ENCODE measurements around the gene DPY30. TPM values are rescaled to one million over a fixed set of nuclear protein-coding genes. Genes with fewer than 3 reads are reported as not detected.
A peak's percentile ranks its signal among the peaks of the same experiment; 100 is the strongest.

DPY30 gene
- total RNA-seq (59.2 TPM), polyA plus RNA-seq (ENCODE audit: insufficient read depth, low read depth, low replicate concordance) (128 TPM)
- long read RNA-seq, donor 1, transcript DPY30-202 (5 exons, 708 nt) = major isoform, 45 of 51 reads
- long read RNA-seq, donor 1, partial matches to known transcripts = 0 of 51 reads
- long read RNA-seq, donor 1, other reads (novel, unspliced or antisense) = 0 of 51 reads
- long read RNA-seq, donor 2, transcript DPY30-202 (5 exons, 708 nt) = major isoform, 100 of 123 reads
- long read RNA-seq, donor 2, partial matches to known transcripts = 17 of 123 reads
- long read RNA-seq, donor 2, other reads (novel, unspliced or antisense) = 0 of 123 reads
- long read RNA-seq, donor 3, transcript DPY30-202 (5 exons, 708 nt) = major isoform, 104 of 143 reads
- long read RNA-seq, donor 3, transcript DPY30-201 (5 exons, 631 nt) = minor isoform, 6 of 143 reads
- long read RNA-seq, donor 3, partial matches to known transcripts = 30 of 143 reads
- long read RNA-seq, donor 3, other reads (novel, unspliced or antisense) = 0 of 143 reads
- long read RNA-seq, donor 4, transcript DPY30-202 (5 exons, 708 nt) = major isoform, 66 of 79 reads
- long read RNA-seq, donor 4, partial matches to known transcripts = 10 of 79 reads
- long read RNA-seq, donor 4, other reads (novel, unspliced or antisense) = 0 of 79 reads
- long read RNA-seq, donor 5, transcript DPY30-202 (5 exons, 708 nt) = major isoform, 5 of 7 reads
- long read RNA-seq, donor 5, partial matches to known transcripts = 0 of 7 reads
- long read RNA-seq, donor 5, other reads (novel, unspliced or antisense) = 0 of 7 reads
- long read RNA-seq, donor 6, transcript DPY30-202 (5 exons, 708 nt) = major isoform, 205 of 282 reads
- long read RNA-seq, donor 6, transcript DPY30-203 (6 exons, 523 nt) = minor isoform, 7 of 282 reads
- long read RNA-seq, donor 6, partial matches to known transcripts = 60 of 282 reads
- long read RNA-seq, donor 6, other reads (novel, unspliced or antisense) = 7 of 282 reads
- long read RNA-seq, donor 7, transcript DPY30-202 (5 exons, 708 nt) = major isoform, 11 of 23 reads
- long read RNA-seq, donor 7, partial matches to known transcripts = 5 of 23 reads
- long read RNA-seq, donor 7, other reads (novel, unspliced or antisense) = 6 of 23 reads
- long read RNA-seq, donor 8, transcript DPY30-201 (5 exons, 631 nt) = minor isoform, 5 of 80 reads
- long read RNA-seq, donor 8, transcript DPY30-202 (5 exons, 708 nt) = major isoform, 60 of 80 reads
- long read RNA-seq, donor 8, transcript DPY30-203 (6 exons, 523 nt) = minor isoform, 6 of 80 reads
- long read RNA-seq, donor 8, partial matches to known transcripts = 8 of 80 reads
- long read RNA-seq, donor 8, other reads (novel, unspliced or antisense) = 0 of 80 reads
- long read RNA-seq, donor 9, transcript DPY30-202 (5 exons, 708 nt) = major isoform, 51 of 54 reads
- long read RNA-seq, donor 9, partial matches to known transcripts = 0 of 54 reads
- long read RNA-seq, donor 9, other reads (novel, unspliced or antisense) = 0 of 54 reads
- long read RNA-seq, donor 10, transcript DPY30-202 (5 exons, 708 nt) = major isoform, 66 of 86 reads
- long read RNA-seq, donor 10, partial matches to known transcripts = 18 of 86 reads
- long read RNA-seq, donor 10, other reads (novel, unspliced or antisense) = 0 of 86 reads

DNA sequence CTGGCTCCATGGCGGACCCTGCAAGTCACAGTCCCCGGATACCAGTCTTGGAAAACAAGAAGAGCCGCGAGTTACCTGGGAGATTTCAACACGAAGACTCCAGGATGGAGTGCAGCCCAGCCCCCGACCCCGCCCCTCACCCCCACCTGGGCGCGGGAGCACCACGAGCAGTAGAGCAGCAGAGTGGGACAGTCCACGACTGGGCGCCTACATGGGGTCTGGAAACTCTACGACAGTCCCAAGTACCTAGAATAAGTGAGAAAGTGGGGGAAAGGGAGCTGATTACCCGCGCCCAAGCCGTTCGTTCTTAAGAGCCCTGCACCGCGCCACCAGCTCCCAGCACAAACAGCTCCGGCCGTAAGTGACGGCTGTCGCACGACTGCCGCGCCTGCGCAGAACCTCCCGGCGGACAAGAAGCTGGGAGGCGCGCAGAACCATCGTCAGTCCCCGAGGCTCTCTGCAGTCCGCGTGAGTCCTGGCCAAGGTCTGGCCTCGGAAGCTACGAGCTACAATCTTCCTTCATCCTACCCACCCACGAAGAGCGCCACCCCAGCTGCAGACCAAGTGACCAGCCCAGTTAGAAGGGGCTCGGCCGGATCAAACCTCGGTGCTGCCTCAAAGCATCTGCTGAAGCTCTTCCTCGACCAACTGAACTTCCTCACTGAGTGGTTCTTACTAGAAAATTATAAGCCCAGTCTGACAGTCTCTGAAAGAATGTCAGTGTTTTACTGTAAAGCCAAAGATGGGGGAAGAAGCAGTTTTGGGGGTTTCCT lies at the start of gene DPY30:
DPY30 (minus strand) TSS at position 359 of the 773 bp plus-strand sequence; CDS start at position 10, 349 bp downstream.
- intact Hi-C loops (cut with DNase I) = no loop called here
- FAIRE-seq = no peak
- TF ChIP-seq, protein P1, sequence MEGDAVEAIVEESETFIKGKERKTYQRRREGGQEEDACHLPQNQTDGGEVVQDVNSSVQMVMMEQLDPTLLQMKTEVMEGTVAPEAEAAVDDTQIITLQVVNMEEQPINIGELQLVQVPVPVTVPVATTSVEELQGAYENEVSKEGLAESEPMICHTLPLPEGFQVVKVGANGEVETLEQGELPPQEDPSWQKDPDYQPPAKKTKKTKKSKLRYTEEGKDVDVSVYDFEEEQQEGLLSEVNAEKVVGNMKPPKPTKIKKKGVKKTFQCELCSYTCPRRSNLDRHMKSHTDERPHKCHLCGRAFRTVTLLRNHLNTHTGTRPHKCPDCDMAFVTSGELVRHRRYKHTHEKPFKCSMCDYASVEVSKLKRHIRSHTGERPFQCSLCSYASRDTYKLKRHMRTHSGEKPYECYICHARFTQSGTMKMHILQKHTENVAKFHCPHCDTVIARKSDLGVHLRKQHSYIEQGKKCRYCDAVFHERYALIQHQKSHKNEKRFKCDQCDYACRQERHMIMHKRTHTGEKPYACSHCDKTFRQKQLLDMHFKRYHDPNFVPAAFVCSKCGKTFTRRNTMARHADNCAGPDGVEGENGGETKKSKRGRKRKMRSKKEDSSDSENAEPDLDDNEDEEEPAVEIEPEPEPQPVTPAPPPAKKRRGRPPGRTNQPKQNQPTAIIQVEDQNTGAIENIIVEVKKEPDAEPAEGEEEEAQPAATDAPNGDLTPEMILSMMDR (IDR thresholded peaks at IDR 0.05; ENCODE audit: borderline replicate concordance, extremely low read depth, insufficient read depth) = peak; percentile 7

GRCh38 chr2:32074134-32074506 lies 34.5 kb upstream of the DPY30 start:
- H3K27ac ChIP-seq (ENCODE audit: low read depth in 2 of 2, low read length in 2 of 2) = no peak overlapping the region
- no peak overlapping the region for H3K4me3 ChIP-seq (ENCODE audit: low read length in 3 of 3)
- intact Hi-C loops (cut with DNase I) = no loop called here
- H3K9me3 ChIP-seq (ENCODE audit: control insufficient read depth in 2 of 3, insufficient read depth in 1 of 3, low read length in 3 of 3) = no peaks in the 10 kb centered on the region
- no peaks in the 10 kb centered on the region for H3K27me3 ChIP-seq (ENCODE audit: control insufficient read depth, insufficient read depth, low read length)
- no peak for FAIRE-seq
- H3K36me3 ChIP-seq (ENCODE audit: control insufficient read depth in 2 of 3, insufficient read depth in 3 of 3, low read length in 3 of 3) = no peaks in the 10 kb centered on the region
- TF ChIP-seq, protein P1 (IDR thresholded peaks at IDR 0.05; ENCODE audit: borderline replicate concordance, extremely low read depth, insufficient read depth) = no peak
- H3K4me1 ChIP-seq (ENCODE audit: control insufficient read depth in 2 of 3, insufficient read depth in 2 of 3, low read depth in 1 of 3, low read length in 3 of 3) = no peaks in the 10 kb centered on the region
- no peak for DNase-seq
- no peak overlapping the region for H3K9ac ChIP-seq (ENCODE audit: low read length in 3 of 3)

More for the DNA sequence above, at the start of gene DPY30:
- H3K4me1 ChIP-seq (ENCODE audit: control insufficient read depth in 2 of 3, insufficient read depth in 2 of 3, low read depth in 1 of 3, low read length in 3 of 3) = no peaks in the 10 kb centered on the region
- no peaks in the 10 kb centered on the region for H3K36me3 ChIP-seq (ENCODE audit: control insufficient read depth in 2 of 3, insufficient read depth in 3 of 3, low read length in 3 of 3)
- H3K9ac ChIP-seq (ENCODE audit: low read length in 3 of 3) = peak within 1 kb of the TSS; percentile 44 to 92 (median 87)
- H3K4me3 ChIP-seq (ENCODE audit: low read length in 3 of 3) = peak within 1 kb of the TSS; percentile 70 to 91 (median 82)
- DNase-seq = peak; percentile 95 to 98 (median 97)
- peak within 1 kb of the TSS; percentile 59 to 89 for H3K27ac ChIP-seq (ENCODE audit: low read depth in 2 of 2, low read length in 2 of 2)
- H3K27me3 ChIP-seq (ENCODE audit: control insufficient read depth, insufficient read depth, low read length) = no peaks in the 10 kb centered on the region
- H3K9me3 ChIP-seq (ENCODE audit: control insufficient read depth in 2 of 3, insufficient read depth in 1 of 3, low read length in 3 of 3) = no peaks in the 10 kb centered on the region

- H3K4me1 ChIP-seq (ENCODE audit: control insufficient read depth in 2 of 3, insufficient read depth in 2 of 3, low read depth in 1 of 3, low read length in 3 of 3) = peaks cover 0 to 6% (median 0%) of the 10 kb centered on the region in 3 donors
- intact Hi-C loops (cut with DNase I) = no loop called here
- H3K36me3 ChIP-seq (ENCODE audit: control insufficient read depth in 2 of 3, insufficient read depth in 3 of 3, low read length in 3 of 3) = no peaks in the 10 kb centered on the region
- TF ChIP-seq, protein P1 (IDR thresholded peaks at IDR 0.05; ENCODE audit: borderline replicate concordance, extremely low read depth, insufficient read depth) = no peak
- H3K4me3 ChIP-seq (ENCODE audit: low read length in 3 of 3) = no peak overlapping the region
- FAIRE-seq = no peak
- DNase-seq = no peak
- H3K9ac ChIP-seq (ENCODE audit: low read length in 3 of 3) = no peak overlapping the region
- H3K27me3 ChIP-seq (ENCODE audit: control insufficient read depth, insufficient read depth, low read length) = no peaks in the 10 kb centered on the region
- H3K27ac ChIP-seq (ENCODE audit: low read depth in 2 of 2, low read length in 2 of 2) = no peak overlapping the region
- no peaks in the 10 kb centered on the region for H3K9me3 ChIP-seq (ENCODE audit: control insufficient read depth in 2 of 3, insufficient read depth in 1 of 3, low read length in 3 of 3)
These were observed 27.9 kb upstream of the DPY30 start for GRCh38 chr2:32067549-32067948.

Measured in kidney (tissue), 22 donors.